AG04450 (cell line): ENCODE results near the gene UBE2J2. TPM values are rescaled to one million over a fixed set of nuclear protein-coding genes. Genes with fewer than 3 reads are reported as not detected.

Experiments used
- CTCF ChIA-PET: fragments of 300-600, 350-600 bp; formaldehyde crosslinking; extraction: SDS; loops from one replicate; lab custom pipeline; 2022; ENCODE audit warnings: antibody characterized with exemption, inconsistent platforms; lab: Charles Lee
- POLR2A ChIA-PET: fragments of 350-600 bp; formaldehyde crosslinking; extraction: SDS; loops from one replicate; lab custom pipeline; 2021; ENCODE audit warnings: antibody characterized with exemption, inconsistent platforms; lab: Yijun Ruan, JAX
- DNase-seq: peaks from one replicate; pipeline ENCODE4 v3.0.0-alpha.2; 2011; ENCODE audit warnings: low read depth, low spot score
- H3K27ac ChIP-seq: one replicate; pipeline ENCODE4 v1.5.1; 2012; ENCODE audit warnings: low read depth, low read length, control low read depth
- H3K27me3 ChIP-seq: one replicate; pipeline ENCODE4 v1.6.0; 2012; ENCODE audit warnings: low read length; ENCODE audit not compliant: control insufficient read depth, insufficient read depth
- H3K4me3 ChIP-seq: 2 replicates; pipeline ENCODE4 v1.5.1; 2011; ENCODE audit warnings: mild to moderate bottlenecking, low read depth, low read length, control low read depth
- H3K9me3 ChIP-seq: 2 replicates; pipeline ENCODE4 v1.5.1; 2012; ENCODE audit warnings: low read length; ENCODE audit not compliant: control insufficient read depth, insufficient read depth
- CTCF ChIP-seq: IDR thresholded peaks from 2 replicates; pipeline ENCODE4 v1.5.1; 2011; ENCODE audit warnings: low read depth, low read length, control low read depth, inconsistent platforms
- polyA plus RNA-seq: library from polyadenylated mRNA; depleted of rRNA; stranded (reverse); fragments of >200 nt; gene quantifications from 2 replicates; pipeline ENCODE4 v1.2.3, GENCODE V29; 2011

UBE2J2 gene
- polyA plus RNA-seq, 1 experiment: 31.1 TPM

- Histone ChIP-seq H3K27ac (no peak overlapping the region), H3K9me3 (no peaks in the 10 kb centered on the region; the same call in 1 of the 2 replicates), H3K4me3 (no peak overlapping the region), H3K27me3 (peaks cover 4% of the 10 kb centered on the region)
- ChIA-PET POLR2A (no interaction called here), CTCF (no interaction called here)
- no peak for DNase-seq
- no peak for TF ChIP-seq CTCF
Measured at GRCh38 chr1:1247341-1247913, 26.2 kb downstream of the UBE2J2 start.

DNA sequence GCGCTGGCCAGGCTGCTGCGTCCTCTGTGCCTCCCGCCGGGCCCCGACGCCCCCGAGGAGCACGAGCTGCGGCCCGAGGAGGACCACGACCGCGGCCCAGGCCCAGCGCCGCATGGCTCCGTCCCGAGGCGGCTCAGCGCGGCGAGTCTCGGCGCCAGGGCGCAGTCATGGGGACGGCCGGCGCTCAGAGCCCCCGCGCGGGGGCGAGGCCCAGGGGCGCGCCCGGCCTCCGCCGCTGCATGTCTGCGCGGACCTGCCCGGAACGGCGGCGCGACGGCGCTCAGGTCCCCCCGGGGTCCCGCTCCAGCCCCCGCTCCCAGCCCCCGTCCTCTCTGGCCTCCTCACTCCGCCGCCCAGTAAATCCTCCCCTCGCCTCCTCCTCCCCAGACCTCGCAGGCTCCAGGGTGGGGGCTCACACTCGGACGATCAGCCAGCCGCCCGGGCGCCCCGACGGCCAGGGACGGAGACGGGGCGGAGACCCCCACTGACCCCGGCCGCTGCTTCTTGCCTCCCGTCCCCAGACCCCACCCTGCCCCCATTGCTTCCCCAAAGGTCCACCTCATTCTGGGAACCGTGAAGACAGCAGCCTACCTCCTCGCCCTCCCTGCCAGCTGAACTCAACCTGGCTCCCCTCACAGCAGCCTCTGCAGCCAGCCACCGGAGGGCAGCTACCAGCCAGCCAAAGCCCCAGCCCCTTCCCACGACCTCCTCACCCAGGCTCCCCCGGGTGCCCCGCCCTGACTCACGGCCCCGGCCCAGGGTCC lies 26.9 kb downstream of the UBE2J2 start, which contains the start of gene C1QTNF12:
C1QTNF12 (minus strand) TSS at position 146 of the 764 bp plus-strand sequence; CDS start at position 114, 32 bp downstream.
- Histone ChIP-seq H3K4me3 (no peak within 1 kb of the TSS), H3K9me3 (no peaks in the 10 kb centered on the region; the same call in 1 of the 2 replicates), H3K27me3 (peaks cover 4% of the 10 kb centered on the region), H3K27ac (no peak within 1 kb of the TSS)
- ChIA-PET CTCF (no interaction called here), POLR2A (no interaction called here)
- DNase-seq: no peak
- no peak for TF ChIP-seq CTCF

GRCh38 chr1:1245817-1246576 lies 27.7 kb downstream of the UBE2J2 start:
- no peak overlapping the region for H3K4me3 ChIP-seq
- DNase-seq: no peak
- peaks cover 4% of the 10 kb centered on the region for H3K27me3 ChIP-seq
- ChIA-PET CTCF (no interaction called here), POLR2A (no interaction called here)
- H3K9me3 ChIP-seq: no peaks in the 10 kb centered on the region; the same call in 1 of the 2 replicates
- TF ChIP-seq CTCF: no peak
- H3K27ac ChIP-seq: no peak overlapping the region

DNA sequence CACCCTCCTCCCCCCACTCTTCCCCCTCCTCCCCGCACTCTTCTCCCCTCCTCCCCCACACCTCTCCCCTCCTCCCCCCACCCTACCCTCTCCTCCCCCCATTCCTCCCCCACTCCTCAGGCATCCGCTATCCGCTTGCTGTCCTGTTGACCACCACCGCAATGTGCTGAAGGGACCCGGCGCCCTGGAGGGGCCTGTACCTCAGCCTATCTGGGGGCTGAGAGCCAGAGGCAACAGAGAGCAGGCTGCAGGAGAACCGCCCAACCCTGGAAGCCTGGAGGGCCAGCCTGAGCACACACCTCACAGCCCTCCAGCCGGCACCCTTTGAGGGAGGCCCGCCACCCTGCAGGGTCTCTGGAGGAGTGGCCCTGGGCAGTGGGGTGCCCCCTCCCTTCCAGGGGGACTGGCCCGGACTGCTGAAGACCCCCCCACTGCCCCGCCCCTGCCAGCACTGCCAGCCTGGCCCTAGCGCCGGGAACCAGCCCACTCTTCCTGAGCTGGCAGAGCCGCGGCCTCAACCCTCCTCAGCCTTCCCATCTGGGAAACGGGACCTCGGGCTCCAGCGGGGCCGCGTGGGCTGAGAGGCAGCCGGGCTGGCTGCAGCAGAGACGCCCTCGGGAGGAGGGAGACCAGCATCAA lies 28.4 kb downstream of the UBE2J2 start:
- ChIA-PET POLR2A (no interaction called here), CTCF (no interaction called here)
- no peak for DNase-seq
- TF ChIP-seq CTCF: no peak
- Histone ChIP-seq H3K27ac (no peak overlapping the region), H3K27me3 (peaks cover 4% of the 10 kb centered on the region), H3K4me3 (no peak overlapping the region), H3K9me3 (no peaks in the 10 kb centered on the region; the same call in 1 of the 2 replicates)
